Neuron (in vitro differentiated cells): Measurements from ENCODE around the gene DSP.

ENCODE experiments used
- H2AFZ ChIP-seq: one replicate; pipeline ENCODE4 v1.6.1; 2013; ENCODE audit warnings: low read depth, mild to moderate bottlenecking, inconsistent platforms, low read length, moderate library complexity
- H3K27me3 ChIP-seq: one replicate; pipeline ENCODE4 v1.6.1; 2013; ENCODE audit warnings: low read length; ENCODE audit not compliant: insufficient read depth
- H3K36me3 ChIP-seq: one replicate; pipeline ENCODE4 v1.6.1; 2013; ENCODE audit warnings: low read length; ENCODE audit not compliant: insufficient read depth
- H3K4me1 ChIP-seq: one replicate; pipeline ENCODE4 v1.6.1; 2013; ENCODE audit warnings: low read length; ENCODE audit not compliant: insufficient read depth
- H3K4me3 ChIP-seq: 2 replicates; pipeline ENCODE4 v1.5.1; 2013; ENCODE audit warnings: mild to moderate bottlenecking, low read length, moderate library complexity
- H3K9me3 ChIP-seq: one replicate; pipeline ENCODE4 v1.6.1; 2013; ENCODE audit warnings: low read length

DSP gene, protein sequence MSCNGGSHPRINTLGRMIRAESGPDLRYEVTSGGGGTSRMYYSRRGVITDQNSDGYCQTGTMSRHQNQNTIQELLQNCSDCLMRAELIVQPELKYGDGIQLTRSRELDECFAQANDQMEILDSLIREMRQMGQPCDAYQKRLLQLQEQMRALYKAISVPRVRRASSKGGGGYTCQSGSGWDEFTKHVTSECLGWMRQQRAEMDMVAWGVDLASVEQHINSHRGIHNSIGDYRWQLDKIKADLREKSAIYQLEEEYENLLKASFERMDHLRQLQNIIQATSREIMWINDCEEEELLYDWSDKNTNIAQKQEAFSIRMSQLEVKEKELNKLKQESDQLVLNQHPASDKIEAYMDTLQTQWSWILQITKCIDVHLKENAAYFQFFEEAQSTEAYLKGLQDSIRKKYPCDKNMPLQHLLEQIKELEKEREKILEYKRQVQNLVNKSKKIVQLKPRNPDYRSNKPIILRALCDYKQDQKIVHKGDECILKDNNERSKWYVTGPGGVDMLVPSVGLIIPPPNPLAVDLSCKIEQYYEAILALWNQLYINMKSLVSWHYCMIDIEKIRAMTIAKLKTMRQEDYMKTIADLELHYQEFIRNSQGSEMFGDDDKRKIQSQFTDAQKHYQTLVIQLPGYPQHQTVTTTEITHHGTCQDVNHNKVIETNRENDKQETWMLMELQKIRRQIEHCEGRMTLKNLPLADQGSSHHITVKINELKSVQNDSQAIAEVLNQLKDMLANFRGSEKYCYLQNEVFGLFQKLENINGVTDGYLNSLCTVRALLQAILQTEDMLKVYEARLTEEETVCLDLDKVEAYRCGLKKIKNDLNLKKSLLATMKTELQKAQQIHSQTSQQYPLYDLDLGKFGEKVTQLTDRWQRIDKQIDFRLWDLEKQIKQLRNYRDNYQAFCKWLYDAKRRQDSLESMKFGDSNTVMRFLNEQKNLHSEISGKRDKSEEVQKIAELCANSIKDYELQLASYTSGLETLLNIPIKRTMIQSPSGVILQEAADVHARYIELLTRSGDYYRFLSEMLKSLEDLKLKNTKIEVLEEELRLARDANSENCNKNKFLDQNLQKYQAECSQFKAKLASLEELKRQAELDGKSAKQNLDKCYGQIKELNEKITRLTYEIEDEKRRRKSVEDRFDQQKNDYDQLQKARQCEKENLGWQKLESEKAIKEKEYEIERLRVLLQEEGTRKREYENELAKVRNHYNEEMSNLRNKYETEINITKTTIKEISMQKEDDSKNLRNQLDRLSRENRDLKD (N-terminal part only)

GRCh38 chr6:7541175-7542064 lies at the start of gene DSP:
Gene DSP (plus strand): TSS chr6:7541671. CDS start chr6:7541916, 245 bp downstream.
- no peaks in the 10 kb centered on the region for H3K36me3 ChIP-seq
- H3K9me3 ChIP-seq, result peaks cover 8% of the 10 kb centered on the region
- H3K27me3 ChIP-seq, result peaks cover 86% of the 10 kb centered on the region
- H3K4me1 ChIP-seq, result peaks cover 8% of the 10 kb centered on the region
- peak within 1 kb of the TSS; percentile 15 for H3K4me3 ChIP-seq
- peak within 1 kb of the TSS; percentile 74 for H2AFZ ChIP-seq

DNA sequence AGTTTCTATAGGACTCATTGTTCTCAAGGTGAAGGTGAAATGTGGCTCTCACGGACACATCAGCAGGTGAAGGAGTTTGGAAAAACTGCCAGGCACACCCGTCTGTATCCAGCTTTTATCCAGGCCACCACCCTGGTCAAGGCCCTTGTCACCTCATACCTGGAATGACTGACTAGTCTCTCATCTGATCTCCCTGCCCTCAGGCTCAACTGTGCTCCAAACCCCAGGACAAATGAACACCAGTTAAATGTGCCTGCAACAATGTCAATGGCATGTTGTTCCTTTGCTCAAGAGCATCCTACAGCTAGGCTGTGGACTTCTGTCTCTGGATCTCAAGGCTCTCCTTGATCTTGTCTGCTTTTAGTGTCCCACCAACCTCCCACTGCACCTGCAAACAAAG lies 47.6 kb upstream of the DSP start:
- Histone ChIP-seq H2AFZ (no peak overlapping the region), H3K9me3 (peaks cover 2% of the 10 kb centered on the region), H3K27me3 (peaks cover 3% of the 10 kb centered on the region), H3K4me3 (no peak overlapping the region), H3K36me3 (no peaks in the 10 kb centered on the region), H3K4me1 (no peaks in the 10 kb centered on the region)

- Histone ChIP-seq H3K36me3 (no peaks in the 10 kb centered on the region), H3K4me3 (no peak overlapping the region), H3K9me3 (peaks cover 2% of the 10 kb centered on the region), H3K4me1 (no peaks in the 10 kb centered on the region), H3K27me3 (peaks cover 3% of the 10 kb centered on the region), H2AFZ (no peak overlapping the region)
Observed at GRCh38 chr6:7494638-7495037, 46.8 kb upstream of the DSP start.

- Histone ChIP-seq H2AFZ (no peak overlapping the region), H3K4me1 (no peaks in the 10 kb centered on the region), H3K9me3 (peaks cover 2% of the 10 kb centered on the region), H3K27me3 (no peaks in the 10 kb centered on the region), H3K36me3 (no peaks in the 10 kb centered on the region), H3K4me3 (no peak overlapping the region)
Observed at GRCh38 chr6:7496266-7496875, 45.1 kb upstream of the DSP start.

- Histone ChIP-seq H3K9me3 (no peaks in the 10 kb centered on the region), H3K36me3 (no peaks in the 10 kb centered on the region), H3K4me1 (no peaks in the 10 kb centered on the region), H3K4me3 (no peak overlapping the region), H2AFZ (no peak overlapping the region), H3K27me3 (no peaks in the 10 kb centered on the region)
Observed at GRCh38 chr6:7500752-7501282, 40.7 kb upstream of the DSP start.

DNA sequence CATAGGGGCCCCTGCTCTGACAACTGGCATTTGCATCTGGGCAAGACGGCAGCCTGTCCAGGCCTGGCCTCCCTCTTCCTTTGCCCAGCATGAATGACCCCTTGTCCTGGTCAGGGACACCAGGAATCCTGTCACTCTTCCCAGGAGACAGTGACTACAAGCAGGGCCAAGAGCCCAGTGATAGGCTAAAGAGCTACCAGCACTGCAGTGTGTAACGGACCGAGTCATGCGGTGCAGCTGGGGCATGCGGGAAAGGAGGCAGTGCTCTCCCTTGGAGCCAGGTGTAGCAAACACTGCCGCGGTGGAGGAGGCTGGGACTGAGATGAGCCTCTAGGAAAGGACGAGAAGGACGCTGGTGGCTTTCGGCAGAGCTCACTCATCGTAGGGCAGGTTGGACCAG lies 38.7 kb upstream of the DSP start:
- Histone ChIP-seq H3K4me3 (no peak overlapping the region), H3K4me1 (no peaks in the 10 kb centered on the region), H2AFZ (no peak overlapping the region), H3K9me3 (no peaks in the 10 kb centered on the region), H3K27me3 (no peaks in the 10 kb centered on the region), H3K36me3 (no peaks in the 10 kb centered on the region)

DNA sequence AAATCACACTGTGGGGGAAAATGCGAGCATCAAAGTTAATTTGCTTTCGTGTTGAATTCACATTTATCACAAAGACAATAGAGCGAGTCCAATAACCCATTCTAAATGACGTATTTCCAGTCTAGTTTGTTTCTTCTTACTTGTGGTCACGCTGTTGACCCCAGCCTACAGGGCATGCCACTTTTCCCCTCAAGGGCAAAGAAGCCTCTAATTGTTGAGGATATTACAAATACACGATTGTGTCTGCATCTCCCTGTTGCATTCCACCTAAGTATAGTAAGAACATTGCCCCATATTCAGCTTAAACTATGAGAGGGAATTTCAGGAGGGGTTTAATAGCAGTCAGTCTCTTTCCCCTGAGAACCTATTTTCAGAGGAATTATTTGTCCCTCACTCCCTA lies 37.4 kb upstream of the DSP start:
- Histone ChIP-seq H3K36me3 (no peaks in the 10 kb centered on the region), H3K9me3 (no peaks in the 10 kb centered on the region), H2AFZ (no peak overlapping the region), H3K4me3 (no peak overlapping the region), H3K4me1 (no peaks in the 10 kb centered on the region), H3K27me3 (no peaks in the 10 kb centered on the region)

DNA sequence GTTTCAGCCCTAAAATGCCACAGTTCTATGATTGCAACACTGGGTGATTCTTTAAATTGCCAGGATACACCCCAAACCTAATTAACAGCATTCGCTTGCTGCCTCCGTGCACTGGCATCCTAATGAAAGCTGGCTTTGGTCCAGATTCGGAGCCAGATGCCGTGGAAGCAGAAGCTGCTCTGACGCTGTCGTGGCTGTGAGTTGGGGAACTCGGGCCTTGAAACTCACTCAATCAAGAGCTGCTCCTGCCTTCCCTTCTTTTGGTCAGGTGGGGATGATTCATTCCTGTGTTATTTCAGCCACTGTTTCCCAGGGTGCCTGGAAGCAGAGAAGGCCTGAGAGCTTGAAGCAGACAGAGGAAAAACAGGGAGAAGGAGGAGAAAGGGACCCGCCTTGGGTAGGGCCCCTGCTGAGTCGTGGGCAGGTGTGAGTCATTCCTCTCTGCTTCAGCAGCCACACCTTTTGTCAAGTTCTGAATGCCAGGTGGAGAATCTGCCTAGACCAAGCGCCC lies 36.2 kb upstream of the DSP start:
- Histone ChIP-seq H3K4me3 (no peak overlapping the region), H3K4me1 (no peaks in the 10 kb centered on the region), H3K9me3 (no peaks in the 10 kb centered on the region), H3K27me3 (no peaks in the 10 kb centered on the region), H3K36me3 (no peaks in the 10 kb centered on the region), H2AFZ (no peak overlapping the region)

DNA sequence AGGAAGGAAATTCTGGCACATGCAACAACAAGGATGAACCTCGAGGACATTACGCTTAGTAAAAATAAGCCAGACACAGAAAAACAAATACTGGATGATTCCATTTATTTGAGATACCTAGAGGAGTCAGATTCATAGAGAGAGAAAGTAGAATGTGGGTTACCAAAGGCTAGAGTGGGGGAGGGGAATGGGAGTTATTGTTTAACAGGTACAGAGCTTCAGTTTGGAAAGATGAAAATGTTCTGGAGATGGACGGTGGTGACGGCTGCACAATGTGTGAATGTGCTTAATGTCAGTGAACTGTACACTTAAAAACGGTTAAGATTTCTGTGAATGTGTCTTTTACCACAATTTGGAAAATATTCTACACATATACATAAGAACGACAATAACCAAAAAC lies 33.9 kb upstream of the DSP start:
- peaks cover 4% of the 10 kb centered on the region for H3K27me3 ChIP-seq
- no peaks in the 10 kb centered on the region for H3K4me1 ChIP-seq
- H3K9me3 ChIP-seq, result no peaks in the 10 kb centered on the region
- no peak overlapping the region for H2AFZ ChIP-seq
- H3K36me3 ChIP-seq, result no peaks in the 10 kb centered on the region
- no peak overlapping the region for H3K4me3 ChIP-seq

GRCh38 chr6:7512320-7512719 lies 29.2 kb upstream of the DSP start:
- peaks cover 26% of the 10 kb centered on the region for H3K27me3 ChIP-seq
- H3K36me3 ChIP-seq, result no peaks in the 10 kb centered on the region
- H3K9me3 ChIP-seq, result no peaks in the 10 kb centered on the region
- H3K4me1 ChIP-seq, result no peaks in the 10 kb centered on the region
- H3K4me3 ChIP-seq, result no peak overlapping the region
- no peak overlapping the region for H2AFZ ChIP-seq

DNA sequence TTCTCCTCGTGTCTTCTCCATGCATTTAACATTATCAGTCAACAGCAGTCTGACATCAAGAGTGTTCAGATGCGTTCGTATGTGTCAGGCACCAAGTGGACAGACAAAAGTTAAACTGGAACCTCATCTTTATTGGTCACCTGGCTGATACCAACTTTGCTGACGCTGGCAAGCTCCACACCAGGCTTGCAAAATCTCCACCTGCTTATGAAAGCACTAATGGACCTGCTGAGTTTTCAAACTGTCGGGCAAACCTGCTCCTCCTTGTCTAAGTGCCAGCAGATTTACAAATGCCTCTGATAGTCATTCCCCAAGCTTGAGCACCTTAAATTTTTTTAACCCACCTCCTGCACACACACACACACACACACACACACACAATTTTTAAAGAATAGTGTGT lies 27.9 kb upstream of the DSP start:
- H3K27me3 ChIP-seq, result peaks cover 26% of the 10 kb centered on the region
- no peaks in the 10 kb centered on the region for H3K36me3 ChIP-seq
- no peak overlapping the region for H2AFZ ChIP-seq

More for the DNA sequence above, 27.9 kb upstream of the DSP start:
- Histone ChIP-seq H3K9me3 (no peaks in the 10 kb centered on the region), H3K4me1 (no peaks in the 10 kb centered on the region), H3K4me3 (no peak overlapping the region)
